H9 (cell line): ENCODE data around the gene OR2AG2. TPM values are rescaled to one million over a fixed set of nuclear protein-coding genes. Genes with fewer than 3 reads are reported as not detected.

Experiments
- DNase-seq: peaks from one replicate; pipeline ENCODE4 v3.0.0-alpha.2; 2017
- H2AFZ ChIP-seq: one replicate; pipeline ENCODE4 v1.6.1; 2013; ENCODE audit warnings: mild to moderate bottlenecking, low read length, control low read depth, moderate library complexity
- H2AK5ac ChIP-seq: 2 replicates; pipeline ENCODE4 v1.6.1; 2013; ENCODE audit warnings: low read length, control low read depth, mixed read lengths; ENCODE audit not compliant: insufficient read length
- H2BK120ac ChIP-seq: one replicate; pipeline ENCODE4 v1.6.1; 2013; ENCODE audit warnings: low read depth, mild to moderate bottlenecking, low read length, control low read depth, inconsistent platforms; ENCODE audit not compliant: poor library complexity, severe bottlenecking
- H2BK12ac ChIP-seq: 2 replicates; pipeline ENCODE4 v1.6.1; 2013; ENCODE audit warnings: low read length, control low read depth, mixed read lengths, low read depth; ENCODE audit not compliant: insufficient read length
- H2BK15ac ChIP-seq: 2 replicates; pipeline ENCODE4 v1.6.1; 2013; ENCODE audit warnings: low read depth, low read length, control low read depth
- H2BK20ac ChIP-seq: one replicate; pipeline ENCODE4 v1.6.1; 2013; ENCODE audit warnings: low read depth, mild to moderate bottlenecking, low read length, control low read depth, inconsistent platforms; ENCODE audit not compliant: poor library complexity, severe bottlenecking
- H2BK5ac ChIP-seq: 2 replicates; pipeline ENCODE4 v1.6.1; 2013; ENCODE audit warnings: low read length, control low read depth, mixed read lengths; ENCODE audit not compliant: insufficient read length
- H3K14ac ChIP-seq: 2 replicates; pipeline ENCODE4 v1.6.1; 2013; ENCODE audit warnings: low read length, control low read depth; ENCODE audit not compliant: insufficient read depth
- H3K18ac ChIP-seq: 2 replicates; pipeline ENCODE4 v1.6.1; 2013; ENCODE audit warnings: low read depth, mild to moderate bottlenecking, mixed read lengths, low read length, control low read depth; ENCODE audit not compliant: insufficient read length
- H3K23ac ChIP-seq: 2 replicates; pipeline ENCODE4 v1.6.1; 2013; ENCODE audit warnings: low read length, control low read depth, mixed read lengths, low read depth; ENCODE audit not compliant: insufficient read length
- H3K23me2 ChIP-seq: 2 replicates; pipeline ENCODE4 v1.6.1; 2013; ENCODE audit warnings: low read depth, mild to moderate bottlenecking, mixed read lengths, low read length, control low read depth; ENCODE audit not compliant: insufficient read length, poor library complexity, severe bottlenecking
- H3K27ac ChIP-seq: 2 replicates; pipeline ENCODE4 v1.5.1; 2013; ENCODE audit warnings: low read length, control low read depth, mixed read lengths, low read depth; ENCODE audit not compliant: insufficient read length
- H3K27me3 ChIP-seq: 2 replicates; pipeline ENCODE4 v1.6.1; 2013; ENCODE audit warnings: low read length, control low read depth, inconsistent platforms; ENCODE audit not compliant: insufficient read depth
- H3K4ac ChIP-seq: 2 replicates; pipeline ENCODE4 v1.6.1; 2013; ENCODE audit warnings: low read depth, mild to moderate bottlenecking, control low read depth, inconsistent platforms, low read length, moderate library complexity
- H3K4me1 ChIP-seq: 2 replicates; pipeline ENCODE4 v1.6.1; 2013; ENCODE audit warnings: low read length, control low read depth, inconsistent platforms; ENCODE audit not compliant: insufficient read depth
- H3K4me2 ChIP-seq: 2 replicates; pipeline ENCODE4 v1.6.1; 2013; ENCODE audit warnings: low read length, control low read depth, mixed read lengths; ENCODE audit not compliant: insufficient read length, insufficient read depth
- H3K56ac ChIP-seq: 2 replicates; pipeline ENCODE4 v1.6.1; 2013; ENCODE audit warnings: low read depth, mild to moderate bottlenecking, mixed read lengths, low read length, control low read depth; ENCODE audit not compliant: insufficient read length
- H3K79me1 ChIP-seq: 2 replicates; pipeline ENCODE4 v1.6.1; 2013; ENCODE audit warnings: low read depth, mild to moderate bottlenecking, moderate library complexity, low read length, control low read depth, inconsistent platforms; ENCODE audit not compliant: insufficient read depth, poor library complexity, severe bottlenecking
- H3K79me2 ChIP-seq: 2 replicates; pipeline ENCODE4 v1.6.1; 2013; ENCODE audit warnings: low read length, control low read depth, inconsistent platforms; ENCODE audit not compliant: insufficient read depth
- H3K9ac ChIP-seq: 2 replicates; pipeline ENCODE4 v1.6.1; 2013; ENCODE audit warnings: low read length, control low read depth, mixed read lengths; ENCODE audit not compliant: insufficient read length; ENCODE audit errors: extremely low read depth
- H3K9me3 ChIP-seq: one replicate; pipeline ENCODE4 v1.6.1; 2013; ENCODE audit warnings: low read depth, low read length, inconsistent platforms; ENCODE audit not compliant: control insufficient read depth
- H3T11ph ChIP-seq: one replicate; pipeline ENCODE4 v1.6.1; 2013; ENCODE audit warnings: mild to moderate bottlenecking, low read length, control low read depth, inconsistent platforms
- H4K20me1 ChIP-seq: one replicate; pipeline ENCODE4 v1.6.1; 2013; ENCODE audit not compliant: control insufficient read depth, insufficient read length, insufficient read depth
- H4K5ac ChIP-seq: 2 replicates; pipeline ENCODE4 v1.6.1; 2013; ENCODE audit warnings: low read depth, mild to moderate bottlenecking, mixed read lengths, low read length, control low read depth; ENCODE audit not compliant: insufficient read length
- H4K8ac ChIP-seq: replicated peaks from 2 replicates; pipeline ENCODE4 v1.6.1; 2013; ENCODE audit warnings: low read length, control low read depth, mixed read lengths, low read depth; ENCODE audit not compliant: insufficient read length
- H4K91ac ChIP-seq: 2 replicates; pipeline ENCODE4 v1.6.1; 2013; ENCODE audit warnings: low read depth, mild to moderate bottlenecking, moderate library complexity, mixed read lengths, low read length, control low read depth; ENCODE audit not compliant: insufficient read length
- H3K27ac Mint-ChIP-seq, 3 experiments: 2 replicates in 2 of 3; 3 replicates in 1 of 3; pipeline ENCODE4 v1.8.0; 2020 to 2021; ENCODE audit warnings: mixed read lengths in 3 of 3, mild to moderate bottlenecking in 1 of 3, moderate library complexity in 1 of 3
- H3K27me3 Mint-ChIP-seq: 2 replicates; pipeline ENCODE4 v1.8.0; 2021; ENCODE audit warnings: low read depth, mild to moderate bottlenecking, moderate library complexity, mixed read lengths
- H3K36me3 Mint-ChIP-seq, 3 experiments: 2 replicates in 2 of 3; 3 replicates in 1 of 3; pipeline ENCODE4 v1.8.0; 2020 to 2021; ENCODE audit warnings: low read depth in 3 of 3, mixed read lengths in 3 of 3; ENCODE audit not compliant: insufficient read depth in 1 of 3
- H3K4me1 Mint-ChIP-seq, 2 experiments: 2 replicates each; pipeline ENCODE4 v1.8.0; 2020; ENCODE audit warnings: mixed read lengths in 2 of 2
- H3K4me3 Mint-ChIP-seq, 2 experiments: 2 replicates in 1 of 2; 3 replicates in 1 of 2; pipeline ENCODE4 v1.8.0; 2020 to 2021; ENCODE audit warnings: mild to moderate bottlenecking in 2 of 2, mixed read lengths in 2 of 2, moderate library complexity in 1 of 2
- H3K9me3 Mint-ChIP-seq, 2 experiments: 2 replicates in 1 of 2; 3 replicates in 1 of 2; pipeline ENCODE4 v1.8.0; 2020; ENCODE audit warnings: mild to moderate bottlenecking in 2 of 2, mixed read lengths in 2 of 2, moderate library complexity in 1 of 2
- CTCF ChIP-seq: fragments of 200-600 bp; sonication (generic); conservative IDR thresholded peaks from 3 replicates; pipeline ENCODE4 v1.8.0; 2021; ENCODE audit warnings: antibody characterized with exemption, mild to moderate bottlenecking
- total RNA-seq: library from RNA; stranded (reverse); gene quantifications from 2 replicates; pipeline ENCODE4 v1.2.1, GENCODE V29; 2021

The OR2AG2 gene
- total RNA-seq, 1 experiment from 2014 or later = 0.33 TPM

- no peak overlapping the region for H4K5ac ChIP-seq
- no peaks in the 10 kb centered on the region for H3K27me3 Mint-ChIP-seq
- no peak overlapping the region for H2BK15ac ChIP-seq
- H3K27ac ChIP-seq = no peak overlapping the region
- H3K27ac Mint-ChIP-seq = no peak overlapping the region
- no peak overlapping the region for H3K14ac ChIP-seq
- H2AK5ac ChIP-seq = no peak overlapping the region
- no peak overlapping the region for H2BK120ac ChIP-seq
- no peak overlapping the region for H3K9ac ChIP-seq
- H3K9me3 ChIP-seq = no peaks in the 10 kb centered on the region
- peaks cover 0 to 2% of the 10 kb centered on the region in 2 experiments; a peak in 2 of 4 replicates for H3K4me1 Mint-ChIP-seq
- no peaks in the 10 kb centered on the region for H3K79me1 ChIP-seq
- no peaks in the 10 kb centered on the region for H3K79me2 ChIP-seq
- H3K4me2 ChIP-seq = no peak overlapping the region
- H3K27me3 ChIP-seq = no peaks in the 10 kb centered on the region
- H4K20me1 ChIP-seq = no peaks in the 10 kb centered on the region
- no peak overlapping the region for H3K23ac ChIP-seq
- no peak overlapping the region for H2AFZ ChIP-seq
- no peaks in the 10 kb centered on the region for H3K4me1 ChIP-seq
- no peak overlapping the region for H3K4ac ChIP-seq
- no peak overlapping the region for H4K91ac ChIP-seq
- no peak overlapping the region for H3T11ph ChIP-seq
- H3K36me3 Mint-ChIP-seq = no peaks in the 10 kb centered on the region
- no peak overlapping the region for H3K4me3 Mint-ChIP-seq
- no peak overlapping the region for H2BK20ac ChIP-seq
- H2BK5ac ChIP-seq = no peak overlapping the region
- no peak overlapping the region for H3K56ac ChIP-seq
- H2BK12ac ChIP-seq = no peak overlapping the region
- H3K18ac ChIP-seq = no peak overlapping the region
- DNase-seq = no peak
- H4K8ac ChIP-seq = no peak overlapping the region
- no peaks in the 10 kb centered on the region for H3K9me3 Mint-ChIP-seq
- H3K23me2 ChIP-seq = no peaks in the 10 kb centered on the region
- TF ChIP-seq CTCF = no peak
Observed at GRCh38 chr11:6778518-6778917, 6.7 kb upstream of the OR2AG2 start.
